ENCODE results near the gene MAPK10. TPM values are rescaled to one million over a fixed set of nuclear protein-coding genes. Genes with fewer than 3 reads are reported as not detected.

Gene MAPK10
- total and polyA plus RNA-seq, 10 of the 15 experiments (the other 5 are each of a cell fraction or from before 2014, with no cell fraction given) = 1.1 to 4.2 (median 2.4) TPM

- Histone ChIP-seq H3K4me2 (ENCODE audit: control insufficient read depth, insufficient read depth) (no peak overlapping the region), H3K79me2 (ENCODE audit: control insufficient read depth, insufficient read depth, low read length) (no peaks in the 10 kb centered on the region), H3K27ac (ENCODE audit: control insufficient read depth, insufficient read depth) (no peak overlapping the region), H2AFZ (ENCODE audit: control insufficient read depth, low read depth, low read length) (no peak overlapping the region), H3K36me3 (ENCODE audit: control insufficient read depth in 2 of 2, insufficient read depth in 2 of 2, low read length in 1 of 2) (no peaks in the 10 kb centered on the region), H3K9me3 (replicated peaks; ENCODE audit: control insufficient read depth, insufficient read depth, low read length) (no peaks in the 10 kb centered on the region), H4K20me1 (ENCODE audit: control insufficient read depth, insufficient read depth) (no peaks in the 10 kb centered on the region), H3K4me3 (no peak overlapping the region), H3K4me1 (ENCODE audit: control insufficient read depth, insufficient read depth, low read length) (no peaks in the 10 kb centered on the region), H3K9ac (ENCODE audit: control insufficient read depth, insufficient read depth, low read length) (no peak overlapping the region), H3K27me3 (replicated peaks in 1 of 2; ENCODE audit: control insufficient read depth in 2 of 2, insufficient read depth in 2 of 2, low read length in 1 of 2) (no peaks in the 10 kb centered on the region)
- CTCF ChIA-PET = no interaction called here
- 10% methylated on average over 2 of the region's 2 CpGs for WGBS (ENCODE audit: insufficient coverage, insufficient replicate concordance, low lambda C conversion rate, missing lambda C conversion rate)
- RAD21 ChIA-PET (ENCODE audit: unreplicated experiment) = no interaction called here
- no peak for FAIRE-seq
- no peak for ATAC-seq
- no TSS peak for BruUV-seq (replicated peaks)
- intact Hi-C loops (cut with micrococcal nuclease; ENCODE audit: unreplicated experiment) = no loop called here
- in situ Hi-C loops (cut with MboI) = no loop called here
- TF ChIP-seq ZNF592 (IDR thresholded peaks at IDR 0.05) = no peak
- no peak for TF ChIP-seq ZNF24 (IDR thresholded peaks at IDR 0.05)
- TF ChIP-seq HDGF (IDR thresholded peaks at IDR 0.05) = no peak
- no peak for TF ChIP-seq NFYB (IDR thresholded peaks at IDR 0.05; ENCODE audit: insufficient read depth, low read depth, low read length)
- TF ChIP-seq RAD21 (IDR thresholded peaks at IDR 0.05; ENCODE audit: insufficient read depth, low read depth, low read length) = no peak
- TF ChIP-seq PML (IDR thresholded peaks at IDR 0.05; ENCODE audit: low read length) = no peak
- no peak for TF ChIP-seq JUND (IDR thresholded peaks at IDR 0.05; ENCODE audit: low read depth, low read length)
- POLR2A ChIA-PET = no interaction called here
- DNase-seq (ENCODE audit: low read depth, low spot score) = no peak
- SMC1A ChIA-PET (ENCODE audit: uncharacterized antibody, unreplicated experiment) = no interaction called here
Measured at GRCh38 chr4:85993641-85994040, 366.2 kb downstream of the MAPK10 start.

Data from GM12878 (cell line).